ENCODE measurements around the gene ZDHHC14.

The ZDHHC14 gene

GRCh38 chr6:157555455-157556143 is 174.6 kb downstream of the ZDHHC14 start:
- no peak for TF ChIP-seq TCF12 (IDR thresholded peaks at IDR 0.05; ENCODE audit: low read depth)
- no peak for TF ChIP-seq EGR1 (IDR thresholded peaks at IDR 0.05)
- TF ChIP-seq EP300 (IDR thresholded peaks at IDR 0.05; ENCODE audit: borderline replicate concordance): no peak
- TF ChIP-seq ZBTB7A (IDR thresholded peaks at IDR 0.05; ENCODE audit: low read depth): no peak
- no peak for TF ChIP-seq CEBPB (IDR thresholded peaks at IDR 0.05)
- TF ChIP-seq NFIC (IDR thresholded peaks at IDR 0.05): no peak
- TF ChIP-seq USF1 (IDR thresholded peaks at IDR 0.05): no peak
- TF ChIP-seq REST (IDR thresholded peaks at IDR 0.05; ENCODE audit: low read depth): no peak
- TF ChIP-seq TAF1 (IDR thresholded peaks at IDR 0.05; ENCODE audit: low read depth): no peak
- no peak for TF ChIP-seq MAX (IDR thresholded peaks at IDR 0.05)
- no peak for TF ChIP-seq YY1 (IDR thresholded peaks at IDR 0.05; ENCODE audit: low read depth)
- TF ChIP-seq CREB1 (IDR thresholded peaks at IDR 0.05; ENCODE audit: low read depth): no peak
- TF ChIP-seq RAD21 (IDR thresholded peaks at IDR 0.05; ENCODE audit: low read depth): no peak
- no peak for TF ChIP-seq TEAD4 (IDR thresholded peaks at IDR 0.05)
- no peak for TF ChIP-seq FOXM1 (IDR thresholded peaks at IDR 0.05; ENCODE audit: borderline replicate concordance, low read depth)

GRCh38 chr6:157556144-157556645 is 175.2 kb downstream of the ZDHHC14 start:
- no peak for TF ChIP-seq TEAD4 (IDR thresholded peaks at IDR 0.05)
- no peak for TF ChIP-seq TAF1 (IDR thresholded peaks at IDR 0.05; ENCODE audit: low read depth)
- no peak for TF ChIP-seq EP300 (IDR thresholded peaks at IDR 0.05; ENCODE audit: borderline replicate concordance)
- TF ChIP-seq CEBPB (IDR thresholded peaks at IDR 0.05): no peak
- no peak for TF ChIP-seq EGR1 (IDR thresholded peaks at IDR 0.05)
- TF ChIP-seq CREB1 (IDR thresholded peaks at IDR 0.05; ENCODE audit: low read depth): no peak
- no peak for TF ChIP-seq MAX (IDR thresholded peaks at IDR 0.05)
- TF ChIP-seq ZBTB7A (IDR thresholded peaks at IDR 0.05; ENCODE audit: low read depth): no peak
- TF ChIP-seq REST (IDR thresholded peaks at IDR 0.05; ENCODE audit: low read depth): no peak
- no peak for TF ChIP-seq FOXM1 (IDR thresholded peaks at IDR 0.05; ENCODE audit: borderline replicate concordance, low read depth)
- TF ChIP-seq RAD21 (IDR thresholded peaks at IDR 0.05; ENCODE audit: low read depth): no peak
- TF ChIP-seq NFIC (IDR thresholded peaks at IDR 0.05): no peak
- TF ChIP-seq TCF12 (IDR thresholded peaks at IDR 0.05; ENCODE audit: low read depth): no peak
- no peak for TF ChIP-seq USF1 (IDR thresholded peaks at IDR 0.05)
- TF ChIP-seq YY1 (IDR thresholded peaks at IDR 0.05; ENCODE audit: low read depth): no peak

GRCh38 chr6:157556671-157557430 is 175.9 kb downstream of the ZDHHC14 start:
- TF ChIP-seq YY1 (IDR thresholded peaks at IDR 0.05; ENCODE audit: low read depth): no peak
- no peak for TF ChIP-seq REST (IDR thresholded peaks at IDR 0.05; ENCODE audit: low read depth)
- no peak for TF ChIP-seq TCF12 (IDR thresholded peaks at IDR 0.05; ENCODE audit: low read depth)
- TF ChIP-seq MAX (IDR thresholded peaks at IDR 0.05): no peak
- TF ChIP-seq EGR1 (IDR thresholded peaks at IDR 0.05): no peak
- TF ChIP-seq FOXM1 (IDR thresholded peaks at IDR 0.05; ENCODE audit: borderline replicate concordance, low read depth): no peak
- TF ChIP-seq NFIC (IDR thresholded peaks at IDR 0.05): no peak
- no peak for TF ChIP-seq CREB1 (IDR thresholded peaks at IDR 0.05; ENCODE audit: low read depth)
- no peak for TF ChIP-seq TAF1 (IDR thresholded peaks at IDR 0.05; ENCODE audit: low read depth)
- no peak for TF ChIP-seq ZBTB7A (IDR thresholded peaks at IDR 0.05; ENCODE audit: low read depth)
- no peak for TF ChIP-seq USF1 (IDR thresholded peaks at IDR 0.05)
- no peak for TF ChIP-seq RAD21 (IDR thresholded peaks at IDR 0.05; ENCODE audit: low read depth)
- TF ChIP-seq TEAD4 (IDR thresholded peaks at IDR 0.05): no peak
- no peak for TF ChIP-seq CEBPB (IDR thresholded peaks at IDR 0.05)
- no peak for TF ChIP-seq EP300 (IDR thresholded peaks at IDR 0.05; ENCODE audit: borderline replicate concordance)
